Panc1 (cell line): ENCODE results near the gene TESMIN. TPM values are rescaled to one million over a fixed set of nuclear protein-coding genes. Genes with fewer than 3 reads are reported as not detected.

Experiments used
- ATAC-seq: fragments of 200-7000 bp; cut with Tn5 transposase; 2 replicates; pipeline ENCODE4 v1.9.1; 2020; ENCODE audit warnings: mild to moderate bottlenecking, moderate library complexity
- BruUV-seq: library from RNA; stranded (reverse); fragments of 400-500 nt; replicated peaks from 2 replicates; lab custom pipeline; 2021; lab: Mats Ljungman, UMichigan
- CTCF ChIA-PET: fragments of 300-600 bp; sonication (Branson Sonifier 250); formaldehyde crosslinking; loops from one replicate; lab custom pipeline; 2022; ENCODE audit warnings: antibody characterized with exemption; lab: Charles Lee
- POLR2A ChIA-PET: fragments of 300-600 bp; sonication (Branson Sonifier 250); formaldehyde crosslinking; loops from one replicate; lab custom pipeline; 2022; ENCODE audit warnings: antibody characterized with exemption; lab: Charles Lee
- DNase-seq: peaks from one replicate; pipeline ENCODE4 v3.0.0-alpha.2; 2010; ENCODE audit warnings: low read depth, low spot score
- H3K27ac ChIP-seq: 2 replicates; pipeline ENCODE4 v1.5.1; 2011; ENCODE audit warnings: mild to moderate bottlenecking, low read length, inconsistent platforms
- H3K27me3 ChIP-seq: fragments of 200-500 bp; sonication (Bioruptor generic); 2 replicates; pipeline ENCODE4 v1.6.0; 2014; ENCODE audit warnings: low read length, inconsistent platforms; ENCODE audit not compliant: control insufficient read depth, insufficient read depth
- H3K36me3 ChIP-seq: fragments of 200-500 bp; sonication (Bioruptor generic); 2 replicates; pipeline ENCODE4 v1.5.1; 2014; ENCODE audit warnings: inconsistent platforms, mild to moderate bottlenecking, low read length, moderate library complexity; ENCODE audit not compliant: control insufficient read depth, insufficient read depth
- H3K4me1 ChIP-seq: 2 replicates; pipeline ENCODE4 v1.5.1; 2011; ENCODE audit warnings: inconsistent platforms, mild to moderate bottlenecking, low read length, moderate library complexity; ENCODE audit not compliant: control insufficient read depth, insufficient read depth
- H3K4me3 ChIP-seq, 2 experiments: 2 replicates each; pipeline ENCODE4 v1.5.1; 2011 to 2012; ENCODE audit warnings: low read depth in 2 of 2, low read length in 2 of 2, mild to moderate bottlenecking in 2 of 2, inconsistent platforms in 1 of 2, moderate library complexity in 1 of 2
- H3K9me3 ChIP-seq: fragments of 200-500 bp; sonication (Bioruptor generic); 2 replicates; pipeline ENCODE4 v1.5.1; 2014; ENCODE audit warnings: low read depth, mild to moderate bottlenecking, inconsistent platforms, low read length, moderate library complexity; ENCODE audit not compliant: control insufficient read depth, insufficient read depth
- POLR2AphosphoS5 ChIP-seq: IDR thresholded peaks from 2 replicates; pipeline ENCODE4 v1.6.1; 2012; ENCODE audit warnings: mild to moderate bottlenecking, low read depth, low read length, moderate library complexity
- SIN3A ChIP-seq: IDR thresholded peaks from 2 replicates; pipeline ENCODE4 v1.6.1; 2012; ENCODE audit warnings: low read depth, mild to moderate bottlenecking, low read length, moderate library complexity, borderline replicate concordance; ENCODE audit not compliant: insufficient read depth
- TCF7L2 ChIP-seq: IDR thresholded peaks from 2 replicates; pipeline ENCODE4 v1.6.1; 2011; ENCODE audit warnings: mild to moderate bottlenecking, low read depth, low read length, inconsistent platforms
- in situ Hi-C: cut with HindIII; loops from 2 replicates; pipeline ENCODE4 v1.10.0; 2016; ENCODE audit warnings: low sequenced_read_pairs, low pct_unique_long_range_greater_than_20kb
- intact Hi-C: fragments of 100-400 bp; cut with micrococcal nuclease; formaldehyde crosslinking; loops from one replicate; pipeline ENCODE4 v1.10.0; 2022; ENCODE audit not compliant: unreplicated experiment
- total RNA-seq: library from RNA; stranded (reverse); gene quantifications from one replicate; pipeline ENCODE4 v1.2.1, GENCODE V29; 2021; ENCODE audit not compliant: unreplicated experiment
- TF ChIP-seq, protein P1 (sequence below): fragments of 450-650 bp; IDR thresholded peaks from 2 replicates; pipeline ENCODE4 v1.5.1; 2017; ENCODE audit warnings: mild to moderate bottlenecking
- TF ChIP-seq, protein P2 (sequence below), 2 experiments: IDR thresholded peaks; 2 replicates each; pipeline ENCODE4 v1.6.1; 2011 to 2012; ENCODE audit warnings: low read depth in 2 of 2, control low read depth in 1 of 2, low read length in 1 of 2, mild to moderate bottlenecking in 1 of 2, moderate library complexity in 1 of 2; ENCODE audit not compliant: insufficient read depth in 1 of 2

TESMIN gene
- total RNA-seq, 1 experiment from 2014 or later = 47.6 TPM

DNA sequence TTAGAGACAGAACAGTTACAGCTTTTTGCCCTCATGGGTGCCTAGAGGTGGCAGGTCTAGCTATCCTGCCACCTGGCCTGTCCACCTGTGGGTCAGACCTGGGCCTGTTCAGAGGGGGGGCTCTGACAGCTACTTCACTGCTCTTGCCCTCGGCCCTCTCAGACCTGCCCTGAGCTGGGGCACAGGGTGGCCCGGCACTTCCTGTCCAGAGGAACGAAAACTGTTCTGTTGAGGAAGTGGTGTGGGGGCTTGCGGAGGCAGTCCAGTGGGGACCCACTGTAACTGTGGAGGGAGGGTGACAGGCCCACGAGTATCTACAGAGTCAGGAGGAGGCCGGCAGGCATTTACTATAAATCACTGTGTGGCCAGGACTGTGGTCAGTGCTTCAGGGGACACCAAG lies 16.2 kb downstream of the TESMIN start:
- in situ Hi-C loops = no loop called here
- ATAC-seq (no peak), DNase-seq (no peak)
- H3K4me3 ChIP-seq = no peak overlapping the region
- H3K27ac ChIP-seq = no peak overlapping the region
- H3K9me3 ChIP-seq = no peaks in the 10 kb centered on the region
- intact Hi-C loops = no loop called here
- ChIA-PET CTCF (no interaction called here), POLR2A (no interaction called here)
- no peaks in the 10 kb centered on the region for H3K4me1 ChIP-seq
- H3K27me3 ChIP-seq = no peaks in the 10 kb centered on the region
- TF ChIP-seq POLR2AphosphoS5 = no peak
- TF ChIP-seq, protein P1, sequence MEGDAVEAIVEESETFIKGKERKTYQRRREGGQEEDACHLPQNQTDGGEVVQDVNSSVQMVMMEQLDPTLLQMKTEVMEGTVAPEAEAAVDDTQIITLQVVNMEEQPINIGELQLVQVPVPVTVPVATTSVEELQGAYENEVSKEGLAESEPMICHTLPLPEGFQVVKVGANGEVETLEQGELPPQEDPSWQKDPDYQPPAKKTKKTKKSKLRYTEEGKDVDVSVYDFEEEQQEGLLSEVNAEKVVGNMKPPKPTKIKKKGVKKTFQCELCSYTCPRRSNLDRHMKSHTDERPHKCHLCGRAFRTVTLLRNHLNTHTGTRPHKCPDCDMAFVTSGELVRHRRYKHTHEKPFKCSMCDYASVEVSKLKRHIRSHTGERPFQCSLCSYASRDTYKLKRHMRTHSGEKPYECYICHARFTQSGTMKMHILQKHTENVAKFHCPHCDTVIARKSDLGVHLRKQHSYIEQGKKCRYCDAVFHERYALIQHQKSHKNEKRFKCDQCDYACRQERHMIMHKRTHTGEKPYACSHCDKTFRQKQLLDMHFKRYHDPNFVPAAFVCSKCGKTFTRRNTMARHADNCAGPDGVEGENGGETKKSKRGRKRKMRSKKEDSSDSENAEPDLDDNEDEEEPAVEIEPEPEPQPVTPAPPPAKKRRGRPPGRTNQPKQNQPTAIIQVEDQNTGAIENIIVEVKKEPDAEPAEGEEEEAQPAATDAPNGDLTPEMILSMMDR = no peak
- no peak for TF ChIP-seq TCF7L2
- no peak for TF ChIP-seq SIN3A
- TF ChIP-seq, protein P2, sequence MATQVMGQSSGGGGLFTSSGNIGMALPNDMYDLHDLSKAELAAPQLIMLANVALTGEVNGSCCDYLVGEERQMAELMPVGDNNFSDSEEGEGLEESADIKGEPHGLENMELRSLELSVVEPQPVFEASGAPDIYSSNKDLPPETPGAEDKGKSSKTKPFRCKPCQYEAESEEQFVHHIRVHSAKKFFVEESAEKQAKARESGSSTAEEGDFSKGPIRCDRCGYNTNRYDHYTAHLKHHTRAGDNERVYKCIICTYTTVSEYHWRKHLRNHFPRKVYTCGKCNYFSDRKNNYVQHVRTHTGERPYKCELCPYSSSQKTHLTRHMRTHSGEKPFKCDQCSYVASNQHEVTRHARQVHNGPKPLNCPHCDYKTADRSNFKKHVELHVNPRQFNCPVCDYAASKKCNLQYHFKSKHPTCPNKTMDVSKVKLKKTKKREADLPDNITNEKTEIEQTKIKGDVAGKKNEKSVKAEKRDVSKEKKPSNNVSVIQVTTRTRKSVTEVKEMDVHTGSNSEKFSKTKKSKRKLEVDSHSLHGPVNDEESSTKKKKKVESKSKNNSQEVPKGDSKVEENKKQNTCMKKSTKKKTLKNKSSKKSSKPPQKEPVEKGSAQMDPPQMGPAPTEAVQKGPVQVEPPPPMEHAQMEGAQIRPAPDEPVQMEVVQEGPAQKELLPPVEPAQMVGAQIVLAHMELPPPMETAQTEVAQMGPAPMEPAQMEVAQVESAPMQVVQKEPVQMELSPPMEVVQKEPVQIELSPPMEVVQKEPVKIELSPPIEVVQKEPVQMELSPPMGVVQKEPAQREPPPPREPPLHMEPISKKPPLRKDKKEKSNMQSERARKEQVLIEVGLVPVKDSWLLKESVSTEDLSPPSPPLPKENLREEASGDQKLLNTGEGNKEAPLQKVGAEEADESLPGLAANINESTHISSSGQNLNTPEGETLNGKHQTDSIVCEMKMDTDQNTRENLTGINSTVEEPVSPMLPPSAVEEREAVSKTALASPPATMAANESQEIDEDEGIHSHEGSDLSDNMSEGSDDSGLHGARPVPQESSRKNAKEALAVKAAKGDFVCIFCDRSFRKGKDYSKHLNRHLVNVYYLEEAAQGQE (IDR thresholded peaks at IDR 0.05; ENCODE audit: insufficient read depth in 1 of 2, low read depth in 2 of 2, low read length in 1 of 2) = no peak
- BruUV-seq = no TSS peak
- H3K36me3 ChIP-seq = no peaks in the 10 kb centered on the region

DNA sequence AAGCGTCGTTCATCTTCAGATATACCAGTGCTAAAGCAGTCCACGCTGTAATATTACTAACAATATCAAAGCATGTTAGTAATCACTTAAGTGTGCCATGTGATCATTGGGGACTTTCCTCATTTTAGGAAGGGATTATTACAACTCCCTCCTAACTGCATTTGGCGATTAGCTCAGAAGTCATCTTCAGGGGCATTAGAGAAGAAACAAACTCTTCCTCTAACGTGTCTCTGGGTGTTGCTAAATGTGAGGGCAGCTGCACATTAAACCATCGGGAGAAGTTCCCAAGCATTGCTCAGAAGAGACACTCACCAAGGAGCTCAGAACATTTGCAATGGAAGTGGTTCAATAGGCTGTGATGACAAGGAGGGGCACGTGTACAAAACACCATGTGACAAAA lies 17.2 kb downstream of the TESMIN start:
- intact Hi-C loops = no loop called here

More for the DNA sequence above, 17.2 kb downstream of the TESMIN start:
- Histone ChIP-seq H3K27ac (no peak overlapping the region), H3K4me1 (no peaks in the 10 kb centered on the region), H3K9me3 (no peaks in the 10 kb centered on the region), H3K4me3 (no peak overlapping the region), H3K27me3 (no peaks in the 10 kb centered on the region), H3K36me3 (no peaks in the 10 kb centered on the region)
- DNase-seq = no peak
- BruUV-seq = no TSS peak
- no peak for ATAC-seq
- POLR2A ChIA-PET = no interaction called here
- CTCF ChIA-PET = interaction anchor here (0.5 kb wide), 1 partner anchor 64 kb away, joined by 3 read pairs; no protein-coding TSS in a partner anchor
- in situ Hi-C loops = no loop called here
- TF ChIP-seq POLR2AphosphoS5 = no peak
- TF ChIP-seq, protein P2 (IDR thresholded peaks at IDR 0.05; ENCODE audit: insufficient read depth in 1 of 2, low read depth in 2 of 2, low read length in 1 of 2) = no peak
- TF ChIP-seq, protein P1 = no peak
- no peak for TF ChIP-seq SIN3A
- no peak for TF ChIP-seq TCF7L2
